Tibial nerve (tissue), 4 donors: ENCODE data around the gene RIN1.

ENCODE experiments used
- EP300 ChIP-seq, 2 donors: sonication (generic); formaldehyde crosslinking; IDR thresholded peaks; one replicate each; pipeline ENCODE4 v1.6.1; 2017; ENCODE audit warnings: antibody characterized with exemption in 2 of 2, mild to moderate bottlenecking in 1 of 2
- POLR2A ChIP-seq, 2 donors: fragments of 450-650 bp; IDR thresholded peaks; one replicate each; pipeline ENCODE4 v1.6.1; 2017; ENCODE audit warnings: antibody characterized with exemption in 2 of 2, mild to moderate bottlenecking in 2 of 2, moderate library complexity in 2 of 2
- TF ChIP-seq, protein P1 (sequence below), 5 experiments: fragments of 200-600 bp in 3 of 5; fragments of 450-650 bp in 2 of 5; sonication (generic) in 3 of 5; IDR thresholded peaks; one replicate each; pipeline ENCODE4 v1.5.1; 2016 to 2019; ENCODE audit warnings: antibody characterized with exemption in 5 of 5, mild to moderate bottlenecking in 3 of 5, moderate library complexity in 2 of 5

- TF ChIP-seq POLR2A (IDR thresholded peaks at IDR 0.05) (no peak), EP300 (IDR thresholded peaks at IDR 0.05) (no peak)
- TF ChIP-seq, protein P1, sequence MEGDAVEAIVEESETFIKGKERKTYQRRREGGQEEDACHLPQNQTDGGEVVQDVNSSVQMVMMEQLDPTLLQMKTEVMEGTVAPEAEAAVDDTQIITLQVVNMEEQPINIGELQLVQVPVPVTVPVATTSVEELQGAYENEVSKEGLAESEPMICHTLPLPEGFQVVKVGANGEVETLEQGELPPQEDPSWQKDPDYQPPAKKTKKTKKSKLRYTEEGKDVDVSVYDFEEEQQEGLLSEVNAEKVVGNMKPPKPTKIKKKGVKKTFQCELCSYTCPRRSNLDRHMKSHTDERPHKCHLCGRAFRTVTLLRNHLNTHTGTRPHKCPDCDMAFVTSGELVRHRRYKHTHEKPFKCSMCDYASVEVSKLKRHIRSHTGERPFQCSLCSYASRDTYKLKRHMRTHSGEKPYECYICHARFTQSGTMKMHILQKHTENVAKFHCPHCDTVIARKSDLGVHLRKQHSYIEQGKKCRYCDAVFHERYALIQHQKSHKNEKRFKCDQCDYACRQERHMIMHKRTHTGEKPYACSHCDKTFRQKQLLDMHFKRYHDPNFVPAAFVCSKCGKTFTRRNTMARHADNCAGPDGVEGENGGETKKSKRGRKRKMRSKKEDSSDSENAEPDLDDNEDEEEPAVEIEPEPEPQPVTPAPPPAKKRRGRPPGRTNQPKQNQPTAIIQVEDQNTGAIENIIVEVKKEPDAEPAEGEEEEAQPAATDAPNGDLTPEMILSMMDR (IDR thresholded peaks at IDR 0.05): no peak
These were observed 20.1 kb downstream of the RIN1 start for GRCh38 chr11:66315921-66316811.
